SK-N-SH treated with all-trans-retinoic acid at 6 μM for 48 hours (cell line): ENCODE results near the gene KHSRP.

Experiments used
- ATAC-seq: fragments of 200-7000 bp; cut with Tn5 transposase; 3 replicates; pipeline ENCODE4 v1.9.1; 2020; ENCODE audit warnings: mild to moderate bottlenecking, moderate library complexity
- ARNTL ChIP-seq: fragments of 450-650 bp; formaldehyde crosslinking; IDR thresholded peaks from 2 replicates; pipeline ENCODE4 v1.5.0; 2020; ENCODE audit warnings: low read depth, mild to moderate bottlenecking, moderate library complexity, borderline replicate concordance
- BACH2 ChIP-seq: fragments of 250-450 bp; sonication (Bioruptor Pico); IDR thresholded peaks from 2 replicates; pipeline ENCODE4 v1.9.0; 2021; ENCODE audit warnings: mild to moderate bottlenecking, borderline replicate concordance
- CSDC2 ChIP-seq: fragments of 250-450 bp; sonication (Bioruptor Pico); IDR thresholded peaks from 2 replicates; pipeline ENCODE4 v1.5.0; 2020; ENCODE audit warnings: mild to moderate bottlenecking, moderate library complexity
- ESRRG ChIP-seq: fragments of 250-450 bp; sonication (Bioruptor Pico); IDR thresholded peaks from 2 replicates; pipeline ENCODE4 v1.6.1; 2021; ENCODE audit warnings: mild to moderate bottlenecking
- GLIS3 ChIP-seq: fragments of 250-450 bp; sonication (Bioruptor Pico); IDR thresholded peaks from 2 replicates; pipeline ENCODE4 v1.5.0; 2020; ENCODE audit warnings: mild to moderate bottlenecking, moderate library complexity
- ISL1 ChIP-seq: fragments of 250-450 bp; sonication (Bioruptor Pico); IDR thresholded peaks from 2 replicates; pipeline ENCODE4 v2.1.2; 2022; ENCODE audit warnings: mild to moderate bottlenecking, moderate library complexity
- OSR1 ChIP-seq: fragments of 250-450 bp; sonication (Bioruptor Pico); IDR thresholded peaks from 2 replicates; pipeline ENCODE4 v1.8.0; 2022; ENCODE audit warnings: moderate library complexity, mild to moderate bottlenecking, inconsistent platforms
- PPARA ChIP-seq: fragments of 250-450 bp; sonication (Bioruptor Pico); IDR thresholded peaks from 2 replicates; pipeline ENCODE4 v1.5.0; 2020; ENCODE audit warnings: mild to moderate bottlenecking, borderline replicate concordance
- SNAI2 ChIP-seq: fragments of 250-450 bp; sonication (Bioruptor Pico); IDR thresholded peaks from 2 replicates; pipeline ENCODE4 v1.5.0; 2020; ENCODE audit warnings: mild to moderate bottlenecking, moderate library complexity
- TOX ChIP-seq: fragments of 250-450 bp; sonication (Bioruptor Pico); IDR thresholded peaks from 2 replicates; pipeline ENCODE4 v1.8.0; 2021; ENCODE audit warnings: mild to moderate bottlenecking, moderate library complexity, borderline replicate concordance
- ZC3H10 ChIP-seq: fragments of 250-450 bp; sonication (Bioruptor Pico); IDR thresholded peaks from 2 replicates; pipeline ENCODE4 v1.5.1; 2021; ENCODE audit warnings: mild to moderate bottlenecking, moderate library complexity
- ZFP3 ChIP-seq: fragments of 250-450 bp; sonication (Bioruptor Pico); IDR thresholded peaks from 2 replicates; pipeline ENCODE4 v1.5.0; 2020; ENCODE audit warnings: mild to moderate bottlenecking, moderate library complexity
- ZNF565 ChIP-seq: fragments of 450-650 bp; formaldehyde crosslinking; conservative IDR thresholded peaks from 2 replicates; pipeline ENCODE4 v1.5.0; 2020; ENCODE audit warnings: low read depth, mild to moderate bottlenecking, moderate library complexity
- ZNF70 ChIP-seq: fragments of 450-650 bp; formaldehyde crosslinking; IDR thresholded peaks from 2 replicates; pipeline ENCODE4 v1.5.0; 2020; ENCODE audit warnings: mild to moderate bottlenecking, moderate library complexity
- ZNF8 ChIP-seq: fragments of 450-650 bp; formaldehyde crosslinking; IDR thresholded peaks from 2 replicates; pipeline ENCODE4 v1.5.0; 2020; ENCODE audit warnings: mild to moderate bottlenecking, moderate library complexity
- TF ChIP-seq, protein P1 (sequence below): fragments of 250-450 bp; sonication (Bioruptor Pico); IDR thresholded peaks from 2 replicates; pipeline ENCODE4 v1.5.0; 2020; ENCODE audit warnings: mild to moderate bottlenecking, moderate library complexity
- TF ChIP-seq, protein P2 (sequence below): fragments of 250-450 bp; sonication (Bioruptor Pico); IDR thresholded peaks from 2 replicates; pipeline ENCODE4 v1.5.1; 2021; ENCODE audit warnings: mild to moderate bottlenecking, moderate library complexity
- TF ChIP-seq, protein P3 (sequence below): fragments of 250-450 bp; sonication (Bioruptor Pico); IDR thresholded peaks from 2 replicates; pipeline ENCODE4 v1.8.0; 2020; ENCODE audit warnings: mild to moderate bottlenecking, moderate library complexity, borderline replicate concordance
- TF ChIP-seq, protein P4 (sequence below): fragments of 250-450 bp; sonication (Bioruptor Pico); IDR thresholded peaks from 2 replicates; pipeline ENCODE4 v1.8.0; 2021; ENCODE audit warnings: low read depth, mild to moderate bottlenecking, moderate library complexity, borderline replicate concordance

The KHSRP gene

DNA sequence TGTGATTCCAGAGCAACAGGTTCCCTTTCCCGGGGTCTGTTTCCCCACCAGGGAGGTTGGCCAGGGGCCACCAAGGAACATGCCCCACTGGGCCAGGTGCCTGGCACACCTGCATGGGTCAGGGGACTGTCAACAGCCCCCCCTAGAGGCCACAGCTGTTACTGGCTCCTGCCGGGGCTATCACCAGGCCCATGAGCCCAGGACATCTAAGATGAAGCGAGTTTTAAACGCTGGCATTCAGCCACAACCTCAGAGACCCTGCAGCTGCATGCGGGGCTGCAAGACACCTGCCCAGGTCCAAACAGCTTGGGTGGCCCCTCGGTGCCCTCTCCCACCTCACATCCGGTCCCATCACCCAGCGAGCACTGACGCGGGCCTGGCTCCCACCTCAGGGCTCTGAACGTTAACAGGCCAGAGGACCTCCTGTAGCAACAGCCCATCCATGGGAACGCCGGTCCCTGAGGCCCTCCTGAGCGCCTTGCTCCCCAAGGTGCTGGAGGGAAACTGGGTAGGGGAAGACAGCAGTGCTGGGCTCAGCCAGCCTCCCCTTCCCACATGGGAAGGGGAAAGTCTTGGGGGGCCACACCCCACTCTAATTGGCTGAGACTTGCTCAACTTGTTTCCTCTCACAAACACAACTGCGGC lies 12.0 kb downstream of the KHSRP start:
- TF ChIP-seq ZNF70 (no peak), ESRRG (CRISPR knock-in tag) (no peak), TOX (no peak)
- TF ChIP-seq, protein P1, sequence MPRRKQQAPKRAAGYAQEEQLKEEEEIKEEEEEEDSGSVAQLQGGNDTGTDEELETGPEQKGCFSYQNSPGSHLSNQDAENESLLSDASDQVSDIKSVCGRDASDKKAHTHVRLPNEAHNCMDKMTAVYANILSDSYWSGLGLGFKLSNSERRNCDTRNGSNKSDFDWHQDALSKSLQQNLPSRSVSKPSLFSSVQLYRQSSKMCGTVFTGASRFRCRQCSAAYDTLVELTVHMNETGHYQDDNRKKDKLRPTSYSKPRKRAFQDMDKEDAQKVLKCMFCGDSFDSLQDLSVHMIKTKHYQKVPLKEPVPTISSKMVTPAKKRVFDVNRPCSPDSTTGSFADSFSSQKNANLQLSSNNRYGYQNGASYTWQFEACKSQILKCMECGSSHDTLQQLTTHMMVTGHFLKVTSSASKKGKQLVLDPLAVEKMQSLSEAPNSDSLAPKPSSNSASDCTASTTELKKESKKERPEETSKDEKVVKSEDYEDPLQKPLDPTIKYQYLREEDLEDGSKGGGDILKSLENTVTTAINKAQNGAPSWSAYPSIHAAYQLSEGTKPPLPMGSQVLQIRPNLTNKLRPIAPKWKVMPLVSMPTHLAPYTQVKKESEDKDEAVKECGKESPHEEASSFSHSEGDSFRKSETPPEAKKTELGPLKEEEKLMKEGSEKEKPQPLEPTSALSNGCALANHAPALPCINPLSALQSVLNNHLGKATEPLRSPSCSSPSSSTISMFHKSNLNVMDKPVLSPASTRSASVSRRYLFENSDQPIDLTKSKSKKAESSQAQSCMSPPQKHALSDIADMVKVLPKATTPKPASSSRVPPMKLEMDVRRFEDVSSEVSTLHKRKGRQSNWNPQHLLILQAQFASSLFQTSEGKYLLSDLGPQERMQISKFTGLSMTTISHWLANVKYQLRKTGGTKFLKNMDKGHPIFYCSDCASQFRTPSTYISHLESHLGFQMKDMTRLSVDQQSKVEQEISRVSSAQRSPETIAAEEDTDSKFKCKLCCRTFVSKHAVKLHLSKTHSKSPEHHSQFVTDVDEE (CRISPR knock-in tag) = no peak
- TF ChIP-seq, protein P2, sequence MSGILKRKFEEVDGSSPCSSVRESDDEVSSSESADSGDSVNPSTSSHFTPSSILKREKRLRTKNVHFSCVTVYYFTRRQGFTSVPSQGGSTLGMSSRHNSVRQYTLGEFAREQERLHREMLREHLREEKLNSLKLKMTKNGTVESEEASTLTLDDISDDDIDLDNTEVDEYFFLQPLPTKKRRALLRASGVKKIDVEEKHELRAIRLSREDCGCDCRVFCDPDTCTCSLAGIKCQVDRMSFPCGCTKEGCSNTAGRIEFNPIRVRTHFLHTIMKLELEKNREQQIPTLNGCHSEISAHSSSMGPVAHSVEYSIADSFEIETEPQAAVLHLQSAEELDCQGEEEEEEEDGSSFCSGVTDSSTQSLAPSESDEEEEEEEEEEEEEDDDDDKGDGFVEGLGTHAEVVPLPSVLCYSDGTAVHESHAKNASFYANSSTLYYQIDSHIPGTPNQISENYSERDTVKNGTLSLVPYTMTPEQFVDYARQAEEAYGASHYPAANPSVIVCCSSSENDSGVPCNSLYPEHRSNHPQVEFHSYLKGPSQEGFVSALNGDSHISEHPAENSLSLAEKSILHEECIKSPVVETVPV (CRISPR knock-in tag) = no peak
- ATAC-seq = peak; percentile 71

DNA sequence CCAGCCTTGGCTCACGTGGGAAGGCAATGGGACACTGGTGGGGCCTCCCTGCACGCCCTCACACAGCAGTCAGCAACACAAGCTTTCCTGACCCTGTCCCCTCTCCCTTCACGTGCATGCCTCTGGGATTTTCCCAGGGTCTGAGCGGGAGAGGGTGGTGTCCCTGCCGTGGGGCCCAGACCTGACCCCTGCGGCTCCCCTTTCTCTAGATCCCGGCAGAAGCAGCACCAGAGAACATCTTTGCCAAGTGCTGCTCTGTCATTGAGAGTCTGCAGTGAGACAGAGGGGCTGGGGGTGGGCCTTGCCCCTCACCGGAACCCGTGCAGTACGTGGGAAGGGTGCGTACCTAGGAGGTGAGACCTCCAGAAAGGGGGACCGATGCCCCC lies 12.6 kb downstream of the KHSRP start:
- TF ChIP-seq OSR1 (no peak), ZC3H10 (CRISPR knock-in tag) (no peak), PPARA (CRISPR knock-in tag) (no peak), ISL1 (no peak), GLIS3 (CRISPR knock-in tag) (no peak), ARNTL (CRISPR knock-in tag) (no peak), ZNF565 (CRISPR knock-in tag) (no peak), BACH2 (no peak), ZNF8 (no peak)
- ATAC-seq = peak; percentile 23

DNA sequence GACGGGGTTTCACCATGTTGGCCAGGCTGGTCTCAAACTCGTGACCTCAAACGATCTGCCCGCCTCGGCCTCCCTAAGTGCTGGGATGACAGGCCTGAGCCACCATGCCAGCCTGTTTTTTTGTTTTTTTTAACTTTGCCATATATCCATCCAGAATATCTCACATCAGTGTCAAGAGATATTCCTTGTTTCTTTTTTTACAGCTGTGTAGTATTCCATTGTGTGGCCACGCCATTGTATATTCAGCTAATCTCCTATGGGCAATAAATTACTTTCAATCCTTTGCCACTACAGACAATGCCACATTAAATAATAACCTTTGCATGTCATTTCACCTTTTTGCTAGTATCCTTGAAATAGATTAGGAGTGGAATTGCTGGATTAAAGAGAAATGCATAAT lies 15.3 kb downstream of the KHSRP start:
- ATAC-seq = no peak

More for the DNA sequence above, 15.3 kb downstream of the KHSRP start:
- TF ChIP-seq PPARA (CRISPR knock-in tag) = no peak
- TF ChIP-seq, protein P2 (CRISPR knock-in tag) = no peak
- no peak for TF ChIP-seq ESRRG (CRISPR knock-in tag)
- TF ChIP-seq, protein P3, sequence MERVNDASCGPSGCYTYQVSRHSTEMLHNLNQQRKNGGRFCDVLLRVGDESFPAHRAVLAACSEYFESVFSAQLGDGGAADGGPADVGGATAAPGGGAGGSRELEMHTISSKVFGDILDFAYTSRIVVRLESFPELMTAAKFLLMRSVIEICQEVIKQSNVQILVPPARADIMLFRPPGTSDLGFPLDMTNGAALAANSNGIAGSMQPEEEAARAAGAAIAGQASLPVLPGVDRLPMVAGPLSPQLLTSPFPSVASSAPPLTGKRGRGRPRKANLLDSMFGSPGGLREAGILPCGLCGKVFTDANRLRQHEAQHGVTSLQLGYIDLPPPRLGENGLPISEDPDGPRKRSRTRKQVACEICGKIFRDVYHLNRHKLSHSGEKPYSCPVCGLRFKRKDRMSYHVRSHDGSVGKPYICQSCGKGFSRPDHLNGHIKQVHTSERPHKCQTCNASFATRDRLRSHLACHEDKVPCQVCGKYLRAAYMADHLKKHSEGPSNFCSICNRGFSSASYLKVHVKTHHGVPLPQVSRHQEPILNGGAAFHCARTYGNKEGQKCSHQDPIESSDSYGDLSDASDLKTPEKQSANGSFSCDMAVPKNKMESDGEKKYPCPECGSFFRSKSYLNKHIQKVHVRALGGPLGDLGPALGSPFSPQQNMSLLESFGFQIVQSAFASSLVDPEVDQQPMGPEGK = no peak
- TF ChIP-seq, protein P4, sequence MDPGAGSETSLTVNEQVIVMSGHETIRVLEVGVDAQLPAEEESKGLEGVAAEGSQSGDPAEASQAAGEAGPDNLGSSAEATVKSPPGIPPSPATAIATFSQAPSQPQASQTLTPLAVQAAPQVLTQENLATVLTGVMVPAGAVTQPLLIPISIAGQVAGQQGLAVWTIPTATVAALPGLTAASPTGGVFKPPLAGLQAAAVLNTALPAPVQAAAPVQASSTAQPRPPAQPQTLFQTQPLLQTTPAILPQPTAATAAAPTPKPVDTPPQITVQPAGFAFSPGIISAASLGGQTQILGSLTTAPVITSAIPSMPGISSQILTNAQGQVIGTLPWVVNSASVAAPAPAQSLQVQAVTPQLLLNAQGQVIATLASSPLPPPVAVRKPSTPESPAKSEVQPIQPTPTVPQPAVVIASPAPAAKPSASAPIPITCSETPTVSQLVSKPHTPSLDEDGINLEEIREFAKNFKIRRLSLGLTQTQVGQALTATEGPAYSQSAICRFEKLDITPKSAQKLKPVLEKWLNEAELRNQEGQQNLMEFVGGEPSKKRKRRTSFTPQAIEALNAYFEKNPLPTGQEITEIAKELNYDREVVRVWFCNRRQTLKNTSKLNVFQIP (CRISPR knock-in tag) = no peak
- TF ChIP-seq ZFP3 (CRISPR knock-in tag) = no peak
- no peak for TF ChIP-seq ARNTL (CRISPR knock-in tag)
- no peak for TF ChIP-seq BACH2
- no peak for TF ChIP-seq SNAI2 (CRISPR knock-in tag)
- no peak for TF ChIP-seq CSDC2 (CRISPR knock-in tag)
